Thoracic aorta (tissue), 2 donors: ENCODE data around the gene NPEPL1. TPM values are rescaled to one million over a fixed set of nuclear protein-coding genes. Genes with fewer than 3 reads are reported as not detected.

Source experiments
- ATAC-seq: fragments of 150-250 bp; one replicate; pipeline ENCODE4 v1.8.0; 2017; ENCODE audit warnings: low read depth; ENCODE audit not compliant: insufficient number of reproducible peaks, low FRiP score
- DNase-seq: peaks from one replicate; pipeline ENCODE4 v3.0.0-alpha.2; 2020; ENCODE audit warnings: low spot score
- H3K27ac ChIP-seq, 2 donors: fragments of 200-600 bp; sonication (generic); 1 replicate in 1 of 2; 2 replicates in 1 of 2; pipeline ENCODE4 v1.5.1; 2016; ENCODE audit warnings: mild to moderate bottlenecking in 2 of 2, moderate library complexity in 2 of 2
- H3K27me3 ChIP-seq: fragments of 200-600 bp; sonication (generic); replicated peaks from 2 replicates; pipeline ENCODE4 v1.6.0; 2016; ENCODE audit warnings: mild to moderate bottlenecking; ENCODE audit not compliant: insufficient read depth
- H3K36me3 ChIP-seq: fragments of 200-600 bp; sonication (generic); one replicate; pipeline ENCODE4 v1.5.1; 2016
- H3K4me1 ChIP-seq, 2 donors: fragments of 200-600 bp; sonication (generic); 1 replicate in 1 of 2; 2 replicates in 1 of 2; pipeline versions ENCODE4 v1.5.1 to v1.6.0; 2016; ENCODE audit warnings: low read depth in 2 of 2, mild to moderate bottlenecking in 1 of 2; ENCODE audit not compliant: control insufficient read depth in 1 of 2
- H3K4me3 ChIP-seq: fragments of 200-600 bp; sonication (generic); 2 replicates; pipeline ENCODE4 v1.5.1; 2016; ENCODE audit warnings: mild to moderate bottlenecking
- H3K9me3 ChIP-seq: fragments of 200-600 bp; sonication (generic); 2 replicates; pipeline ENCODE4 v1.5.1; 2016
- CTCF ChIP-seq: fragments of 200-600 bp; sonication (generic); IDR thresholded peaks from one replicate; pipeline ENCODE4 v1.5.1; 2019; ENCODE audit warnings: antibody characterized with exemption
- total RNA-seq, 2 donors: library from RNA; depleted of rRNA; stranded (reverse); fragments of >200 nt; gene quantifications; one replicate each; pipeline versions ENCODE4 v1.1.0 to v1.2.3, GENCODE V29; 2016

The NPEPL1 gene
- total RNA-seq, 2 donors from 2014 or later = 47.1 to 59.4 TPM

GRCh38 chr20:58670102-58670501 lies 22.5 kb upstream of the NPEPL1 start:
- no peak for TF ChIP-seq CTCF
- peaks cover 44% of the 10 kb centered on the region for H3K36me3 ChIP-seq

GRCh38 chr20:58670659-58671058 lies 21.9 kb upstream of the NPEPL1 start:
- H3K9me3 ChIP-seq = no peaks in the 10 kb centered on the region
- peaks cover 50% of the 10 kb centered on the region for H3K36me3 ChIP-seq
- H3K4me3 ChIP-seq = no peak overlapping the region
- DNase-seq = no peak
- no peaks in the 10 kb centered on the region for H3K27me3 ChIP-seq
- TF ChIP-seq CTCF = no peak
- ATAC-seq = no peak
- H3K4me1 ChIP-seq = no peaks in the 10 kb centered on the region
- H3K27ac ChIP-seq = no peak overlapping the region

More at GRCh38 chr20:58670102-58670501, 22.5 kb upstream of the NPEPL1 start:
- Histone ChIP-seq H3K27me3 (no peaks in the 10 kb centered on the region), H3K9me3 (no peaks in the 10 kb centered on the region), H3K27ac (no peak overlapping the region), H3K4me1 (no peaks in the 10 kb centered on the region), H3K4me3 (no peak overlapping the region)
- DNase-seq (no peak), ATAC-seq (no peak)

GRCh38 chr20:58673119-58673518 lies 19.5 kb upstream of the NPEPL1 start:
- TF ChIP-seq CTCF = no peak
- DNase-seq (no peak), ATAC-seq (no peak)
- Histone ChIP-seq H3K4me3 (no peak overlapping the region), H3K27ac (no peak overlapping the region), H3K4me1 (no peaks in the 10 kb centered on the region), H3K9me3 (no peaks in the 10 kb centered on the region), H3K36me3 (peaks cover 55% of the 10 kb centered on the region), H3K27me3 (no peaks in the 10 kb centered on the region)

- no peak overlapping the region for H3K4me3 ChIP-seq
- DNase-seq (no peak), ATAC-seq (no peak)
- H3K27ac ChIP-seq = no peak overlapping the region
- H3K36me3 ChIP-seq = peaks cover 40% of the 10 kb centered on the region
- H3K27me3 ChIP-seq = no peaks in the 10 kb centered on the region
- TF ChIP-seq CTCF = no peak
- no peaks in the 10 kb centered on the region for H3K4me1 ChIP-seq
- H3K9me3 ChIP-seq = no peaks in the 10 kb centered on the region
Observed at GRCh38 chr20:58675146-58675584, 17.4 kb upstream of the NPEPL1 start.

GRCh38 chr20:58675641-58676040 lies 17.0 kb upstream of the NPEPL1 start:
- Histone ChIP-seq H3K9me3 (no peaks in the 10 kb centered on the region), H3K4me3 (no peak overlapping the region), H3K36me3 (peaks cover 35% of the 10 kb centered on the region), H3K27ac (no peak overlapping the region), H3K4me1 (no peaks in the 10 kb centered on the region), H3K27me3 (no peaks in the 10 kb centered on the region)
- no peak for TF ChIP-seq CTCF
- DNase-seq (no peak), ATAC-seq (no peak)
